Stimulated activated CD4-positive, alpha-beta T cell treated with anti-CD3 and anti-CD28 coated beads, TNF-alpha, amount 100 ng/mL, for 24 hours (primary cell): ENCODE measurements around the gene IFNA4.
"Not testable (repeated sequence)": the region's sequence is repeated elsewhere in the genome, so short reads cannot be mapped to it uniquely, and the experiment has no call there.

Experiments used
- DNase-seq, 3 experiments: peaks; one replicate each; pipeline ENCODE4 v3.0.0-alpha.2; 2020; ENCODE audit warnings: low read depth in 3 of 3

The IFNA4 gene

DNA sequence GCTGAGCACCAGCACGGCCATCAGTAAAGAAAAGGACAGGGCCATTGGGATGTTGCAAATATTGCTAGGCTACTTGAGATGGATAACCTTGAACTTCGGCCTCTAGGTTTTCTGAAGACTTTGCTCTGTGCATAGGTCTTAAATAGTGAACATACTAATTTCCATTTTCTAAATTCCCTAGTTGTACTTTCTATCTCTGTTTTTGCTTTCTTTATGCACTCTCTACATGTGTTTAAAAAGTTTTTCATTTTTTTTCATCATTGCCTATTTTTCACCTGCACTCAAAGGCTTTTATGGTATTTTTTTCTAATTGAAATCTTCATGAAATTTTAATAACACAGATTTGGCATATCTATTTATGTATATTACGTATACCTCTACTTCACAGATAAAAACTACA is at the start of gene IFNA4:
Gene IFNA4 (minus strand): TSS at position 101 of the 400 bp plus-strand sequence. CDS start 56 bp downstream, at position 45.
- DNase-seq, result not testable (repeated sequence)

DNA sequence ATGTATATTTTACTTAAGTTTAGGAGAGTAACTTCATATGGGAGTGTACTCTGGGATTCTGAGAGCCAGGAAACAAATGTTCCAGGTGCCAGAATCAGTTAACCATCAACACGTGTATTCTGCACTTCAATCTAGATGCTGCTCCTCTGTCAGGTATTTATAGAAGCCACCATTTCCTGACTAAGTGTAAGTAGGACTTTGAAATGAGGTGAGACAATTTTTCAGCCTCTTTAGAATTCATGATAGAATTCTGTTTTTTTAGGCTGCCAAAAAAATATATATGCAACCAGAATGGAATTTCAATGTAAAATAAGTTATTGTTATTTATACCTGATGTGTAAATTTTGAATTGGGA is 49.0 kb upstream of the IFNA4 start:
- DNase-seq, result not testable (repeated sequence)

DNA sequence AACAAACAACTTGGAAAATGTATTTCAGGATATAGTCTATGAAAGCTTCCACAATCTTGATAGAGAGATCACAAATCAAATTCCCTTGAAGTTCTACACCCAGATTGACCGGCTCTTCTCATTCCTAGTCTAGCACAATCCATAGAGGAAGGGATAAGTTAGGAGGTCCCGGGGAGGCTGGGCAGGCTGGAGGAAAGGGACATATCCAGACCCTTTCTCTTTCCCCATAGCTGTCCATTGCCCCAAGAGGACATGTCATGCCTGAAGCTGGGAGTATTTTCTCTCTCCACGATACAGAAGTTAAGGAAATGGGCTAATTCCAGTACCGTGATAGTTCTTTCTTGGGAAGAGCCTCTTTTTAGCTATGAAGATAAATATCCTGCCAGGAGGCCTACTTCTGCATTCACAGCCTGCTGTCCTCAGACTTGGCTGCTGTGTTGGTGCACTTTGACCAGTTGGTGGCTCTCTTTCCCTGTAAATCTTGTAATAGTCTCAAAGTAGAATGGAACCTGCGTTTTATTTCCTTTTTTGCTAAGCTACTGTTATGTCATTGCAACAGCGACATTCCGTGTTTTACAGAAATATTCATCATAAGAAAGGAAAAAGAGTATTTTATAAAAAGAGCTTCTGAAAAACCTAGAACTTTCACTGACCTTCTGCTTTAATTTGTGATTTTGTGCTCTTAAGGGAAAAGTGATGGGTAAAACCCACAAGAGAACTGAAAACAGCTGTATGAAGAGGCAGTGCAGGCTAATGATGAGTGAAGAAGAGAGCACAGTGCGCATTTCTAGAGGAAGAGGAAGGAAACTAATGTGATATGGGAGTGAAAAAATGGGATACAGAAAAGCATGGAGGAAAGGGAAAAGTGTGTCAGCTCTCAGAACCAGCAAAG is 48.3 kb upstream of the IFNA4 start:
- DNase-seq, result not testable (repeated sequence)

DNA sequence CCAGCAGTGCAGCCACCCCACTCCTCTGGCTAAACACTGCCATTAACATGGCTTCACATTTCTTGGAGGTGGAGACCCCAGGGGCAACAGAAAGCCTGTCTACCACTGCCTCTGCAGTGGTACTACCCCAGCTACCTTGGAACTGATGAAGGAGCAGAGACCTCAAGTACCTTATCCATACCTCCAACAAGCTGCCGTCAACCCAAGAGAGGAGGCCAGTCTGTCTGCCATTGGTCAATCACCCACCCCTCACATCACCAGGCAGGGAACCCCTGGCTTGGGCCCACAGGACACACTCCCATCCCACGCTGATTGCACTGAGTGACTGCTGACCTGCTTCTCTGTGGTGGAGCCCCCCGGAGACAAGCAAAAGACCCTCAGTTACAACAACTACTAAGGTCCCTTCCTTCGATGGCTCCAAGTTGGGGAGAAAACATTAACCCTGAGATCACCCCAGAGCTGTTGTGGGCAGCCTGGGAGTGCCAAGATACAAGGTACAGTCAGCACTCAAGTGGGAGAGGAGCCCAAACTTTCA is 46.8 kb upstream of the IFNA4 start:
- no peak for DNase-seq

DNA sequence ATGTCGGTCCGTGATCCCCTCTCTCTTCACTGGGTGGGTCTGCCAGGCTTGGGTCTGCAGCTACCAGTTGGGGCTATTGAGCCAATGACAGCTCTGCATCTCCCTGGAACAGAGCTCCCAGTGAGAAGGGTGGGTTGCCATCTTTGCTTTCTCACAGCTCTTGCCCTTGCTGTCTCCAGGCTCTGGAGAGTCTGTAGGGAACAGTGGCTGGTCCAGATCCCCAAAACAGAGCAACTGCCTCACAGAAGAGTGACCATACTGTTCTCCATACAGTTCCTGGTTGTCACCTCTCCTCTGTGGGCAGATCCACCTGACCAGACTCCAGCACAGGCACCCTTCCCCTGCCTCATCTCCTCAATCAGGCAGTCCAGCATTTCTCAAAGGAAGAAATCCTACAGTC is 45.9 kb upstream of the IFNA4 start:
- DNase-seq, result no peak

DNA sequence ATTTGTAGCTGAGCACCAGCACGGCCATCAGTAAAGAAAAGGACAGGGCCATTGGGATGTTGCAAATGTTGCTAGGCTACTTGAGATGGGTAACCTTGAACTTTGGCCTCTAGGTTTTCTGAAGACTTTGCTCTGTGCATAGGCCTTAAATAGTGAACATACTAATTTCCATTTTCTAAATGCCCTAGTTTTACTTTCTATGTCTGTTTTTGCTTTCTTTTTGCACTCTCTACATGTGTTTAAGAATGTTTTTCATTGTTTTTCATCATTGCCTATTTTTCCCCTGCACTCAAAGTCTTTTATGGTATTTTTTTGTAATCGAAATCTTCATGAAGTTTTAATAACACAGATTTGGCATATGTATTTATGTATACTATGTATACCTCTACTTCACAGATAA is 40.7 kb upstream of the IFNA4 start, which contains the start of gene IFNA17:
Gene IFNA17 (minus strand): TSS at position 101 of the 400 bp plus-strand sequence. CDS start 49 bp downstream, at position 52.
- DNase-seq, result no peak

DNA sequence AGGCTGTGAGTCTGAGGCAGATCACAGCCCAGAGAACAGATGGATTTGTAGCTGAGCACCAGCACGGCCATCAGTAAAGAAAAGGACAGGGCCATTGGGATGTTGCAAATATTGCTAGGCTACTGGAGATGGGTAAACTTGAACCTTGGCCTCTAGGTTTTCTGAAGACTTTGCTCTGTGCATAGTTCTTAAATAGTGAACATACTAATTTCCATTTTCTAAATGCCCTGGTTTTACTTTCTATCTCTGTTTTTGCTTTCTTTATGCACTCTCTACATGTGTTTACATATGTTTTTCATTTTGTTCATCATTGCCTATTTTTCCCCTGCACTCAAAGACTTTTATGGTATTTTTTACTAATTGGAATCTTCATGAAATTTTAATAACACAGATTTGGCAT is 29.8 kb upstream of the IFNA4 start, which contains the start of gene IFNA16:
Gene IFNA16 (minus strand): TSS at position 101 of the 400 bp plus-strand sequence. CDS start 6 bp downstream, at position 95.
- DNase-seq, result not testable (repeated sequence)

DNA sequence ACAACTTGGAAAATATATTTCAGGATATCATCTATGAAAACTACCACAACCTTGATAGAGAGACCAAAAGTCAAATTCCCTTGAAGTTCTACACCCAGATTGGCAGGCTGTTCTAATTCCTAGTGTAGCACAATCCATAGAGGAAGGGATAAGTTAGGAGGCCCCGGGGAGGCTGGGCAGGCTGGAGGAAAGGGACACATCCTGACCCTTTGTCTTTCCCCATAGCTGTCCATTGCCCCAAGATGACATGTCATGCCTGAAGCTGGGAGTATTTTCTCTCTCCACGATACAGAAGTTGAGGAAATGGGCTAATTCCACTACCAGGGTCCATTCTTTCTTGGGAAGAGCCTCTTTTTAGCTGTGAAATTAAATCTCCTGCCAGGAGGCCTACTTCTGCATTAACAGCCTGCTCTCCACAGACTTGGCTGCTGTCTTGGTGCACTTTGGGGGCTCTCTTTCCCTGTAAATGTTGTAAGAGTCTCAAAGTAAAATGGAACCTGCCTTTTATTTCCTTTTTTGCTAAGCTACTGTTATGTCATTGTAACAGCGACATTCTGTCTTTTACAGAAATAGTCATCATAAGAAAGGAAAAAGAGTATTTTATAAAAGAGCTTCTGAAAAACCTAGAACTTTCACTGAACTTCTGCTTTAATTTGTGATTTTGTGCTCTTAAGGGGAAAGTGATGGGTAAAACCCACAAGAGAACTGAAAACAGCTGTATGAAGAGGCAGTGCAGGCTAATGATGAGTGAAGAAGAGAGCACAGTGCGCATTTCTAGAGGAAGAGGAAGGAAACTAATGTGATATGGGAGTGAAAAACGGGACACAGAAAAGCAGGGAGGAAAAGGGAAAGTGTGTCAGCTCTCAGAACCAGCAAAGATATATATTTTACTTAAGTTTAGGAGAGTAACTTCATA is 26.3 kb upstream of the IFNA4 start:
- not testable (repeated sequence) for DNase-seq

DNA sequence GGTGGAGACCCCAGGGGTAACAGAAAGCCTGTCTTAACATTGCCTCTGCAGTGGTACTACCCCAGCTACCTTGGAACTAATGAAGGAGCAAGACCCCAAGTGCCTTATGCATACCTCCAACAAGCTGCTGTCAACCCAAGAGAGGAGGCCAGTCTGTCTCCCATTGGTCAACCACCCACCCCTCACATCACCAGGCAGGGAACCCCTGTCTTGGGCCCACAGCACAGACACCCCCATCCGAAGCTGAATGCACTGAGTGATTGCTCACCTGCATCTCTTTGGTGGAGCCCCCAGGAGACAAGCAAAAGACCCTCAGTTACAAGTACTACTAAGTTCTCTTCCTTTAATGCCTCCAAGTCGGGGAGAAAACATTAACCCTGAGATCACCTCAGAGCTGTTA is 24.8 kb upstream of the IFNA4 start:
- not testable (repeated sequence) for DNase-seq

DNA sequence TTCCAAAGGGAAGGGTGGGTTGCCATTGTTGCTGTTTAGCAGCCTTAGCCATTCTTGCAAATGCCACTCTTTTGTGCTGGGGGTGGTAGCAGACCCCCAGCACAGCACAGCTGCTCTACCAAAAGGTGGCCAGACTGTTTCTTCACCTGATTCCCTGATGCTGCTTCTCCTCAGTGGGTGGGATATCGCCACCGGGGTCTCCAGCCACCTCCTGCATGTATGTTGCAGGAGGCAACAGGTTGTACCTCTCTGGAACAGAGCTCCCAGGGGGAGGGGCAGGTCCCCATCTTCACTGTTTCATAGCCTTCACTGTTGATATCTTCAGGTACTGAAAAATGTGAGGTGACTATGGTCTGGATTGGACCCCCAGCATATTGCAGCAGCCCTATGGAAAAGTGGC is 23.4 kb upstream of the IFNA4 start:
- not testable (repeated sequence) for DNase-seq

DNA sequence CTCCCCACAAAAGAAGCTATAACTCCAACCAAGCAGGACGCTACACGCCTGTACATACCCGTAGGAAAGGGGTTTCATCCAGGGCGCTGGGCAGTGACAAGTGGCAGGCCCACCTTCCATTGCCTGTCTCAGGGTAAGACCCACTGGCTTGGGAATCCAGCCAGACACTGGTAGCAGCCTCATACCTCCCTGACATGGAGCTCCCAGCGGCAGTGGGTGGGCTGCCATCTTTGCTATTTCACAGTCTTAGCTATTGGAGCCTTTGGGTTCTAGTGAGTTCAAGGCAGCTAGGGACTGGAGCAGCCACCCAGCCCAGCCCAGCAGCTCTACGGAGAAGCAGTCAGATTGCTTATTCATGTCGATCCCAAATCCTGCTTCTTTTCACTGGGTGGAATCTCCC is 22.9 kb upstream of the IFNA4 start:
- DNase-seq, result no peak

DNA sequence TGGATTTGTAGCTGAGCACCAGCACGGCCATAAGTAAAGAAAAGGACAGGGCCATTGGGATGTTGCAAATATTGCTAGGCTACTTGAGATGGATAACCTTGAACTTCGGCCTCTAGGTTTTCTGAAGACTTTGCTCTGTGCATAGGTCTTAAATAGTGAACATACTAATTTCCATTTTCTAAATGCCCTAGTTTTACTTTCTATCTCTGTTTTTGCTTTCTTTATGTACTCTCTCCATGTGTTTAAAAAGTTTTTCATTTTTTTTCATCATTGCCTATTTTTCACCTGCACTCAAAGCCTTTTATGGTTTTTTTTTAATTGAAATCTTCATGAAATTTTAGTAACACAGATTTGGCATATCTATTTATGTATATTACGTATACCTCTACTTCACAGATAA is 19.7 kb upstream of the IFNA4 start, which contains the start of gene IFNA10:
Gene IFNA10 (minus strand): TSS at position 101 of the 400 bp plus-strand sequence. CDS start 46 bp downstream, at position 55.
- not testable (repeated sequence) for DNase-seq

DNA sequence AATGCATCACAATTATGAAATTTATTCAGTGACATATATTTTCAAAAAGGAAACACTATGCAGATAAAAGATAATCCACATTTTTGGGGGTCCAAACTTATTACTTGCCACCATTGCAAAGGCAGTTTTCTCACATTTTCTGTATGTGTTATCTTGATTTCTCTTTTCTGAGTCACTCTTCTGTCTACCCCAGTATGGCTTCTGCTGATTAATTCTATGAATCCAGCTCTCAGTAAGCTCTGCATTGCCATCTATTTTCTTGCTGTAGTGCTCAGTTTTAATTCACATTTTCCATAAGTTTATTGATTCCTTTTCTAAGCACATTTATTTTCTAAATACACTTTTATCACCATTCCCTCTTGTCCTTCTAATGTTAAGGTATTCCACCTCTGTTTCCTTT is 17.8 kb upstream of the IFNA4 start:
- DNase-seq, result no peak

DNA sequence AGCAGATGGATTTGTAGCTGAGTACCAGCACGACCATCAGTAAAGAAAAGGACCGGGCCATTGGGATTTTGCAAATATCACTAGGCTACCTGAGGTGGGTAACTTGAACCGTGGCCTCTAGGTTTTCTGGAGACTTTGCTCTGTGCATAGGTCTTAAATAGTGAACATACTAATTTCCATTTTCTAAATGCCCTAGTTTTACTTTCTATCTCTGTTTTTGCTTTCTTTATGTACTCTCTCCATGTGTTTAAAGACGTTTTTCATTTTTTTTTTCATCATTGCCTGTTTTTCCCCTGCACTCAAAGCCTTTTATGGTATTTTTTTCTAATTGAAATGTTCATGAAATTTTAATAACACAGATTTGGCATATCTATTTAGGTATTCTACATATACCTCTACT is 14.7 kb upstream of the IFNA4 start, which contains the start of gene IFNA7:
Gene IFNA7 (minus strand): TSS at position 101 of the 400 bp plus-strand sequence. CDS start 40 bp downstream, at position 61.
- DNase-seq, result not testable (repeated sequence)

DNA sequence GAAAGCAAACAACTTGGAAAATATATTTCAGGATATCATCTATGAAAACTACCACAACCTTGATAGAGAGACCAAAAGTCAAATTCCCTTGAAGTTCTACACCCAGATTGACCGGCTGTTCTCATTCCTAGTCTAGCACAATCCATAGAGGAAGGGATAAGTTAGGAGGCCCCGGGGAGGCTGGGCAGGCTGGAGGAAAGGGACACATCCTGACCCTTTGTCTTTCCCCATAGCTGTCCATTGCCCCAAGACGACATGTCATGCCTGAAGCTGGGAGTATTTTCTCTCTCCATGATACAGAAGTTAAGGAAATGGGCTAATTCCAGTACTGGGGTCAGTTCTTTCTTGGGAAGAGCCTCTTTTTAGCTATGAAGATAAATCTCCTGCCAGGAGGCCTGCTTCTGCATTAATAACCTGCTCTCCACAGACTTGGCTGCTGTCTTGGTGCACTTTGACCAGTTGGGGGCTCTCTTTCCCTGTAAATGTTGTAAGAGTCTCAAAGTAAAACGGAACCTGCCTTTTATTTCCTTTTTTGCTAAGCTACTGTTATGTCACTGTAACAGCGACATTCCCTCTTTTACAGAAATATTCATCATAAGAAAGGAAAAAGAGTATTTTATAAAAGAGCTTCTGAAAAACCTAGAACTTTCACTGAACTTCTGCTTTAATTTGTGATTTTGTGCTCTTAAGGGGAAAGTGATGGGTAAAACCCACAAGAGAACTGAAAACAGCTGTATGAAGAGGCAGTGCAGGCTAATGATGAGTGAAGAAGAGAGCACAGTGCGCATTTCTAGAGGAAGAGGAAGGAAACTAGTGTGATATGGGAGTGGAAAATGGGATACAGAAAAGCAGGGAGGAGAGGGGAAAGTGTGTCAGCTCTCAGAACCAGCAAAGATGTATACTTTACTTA is 7.7 kb upstream of the IFNA4 start:
- DNase-seq, result peak in 2 of 3 experiments; percentile 25 to 27

DNA sequence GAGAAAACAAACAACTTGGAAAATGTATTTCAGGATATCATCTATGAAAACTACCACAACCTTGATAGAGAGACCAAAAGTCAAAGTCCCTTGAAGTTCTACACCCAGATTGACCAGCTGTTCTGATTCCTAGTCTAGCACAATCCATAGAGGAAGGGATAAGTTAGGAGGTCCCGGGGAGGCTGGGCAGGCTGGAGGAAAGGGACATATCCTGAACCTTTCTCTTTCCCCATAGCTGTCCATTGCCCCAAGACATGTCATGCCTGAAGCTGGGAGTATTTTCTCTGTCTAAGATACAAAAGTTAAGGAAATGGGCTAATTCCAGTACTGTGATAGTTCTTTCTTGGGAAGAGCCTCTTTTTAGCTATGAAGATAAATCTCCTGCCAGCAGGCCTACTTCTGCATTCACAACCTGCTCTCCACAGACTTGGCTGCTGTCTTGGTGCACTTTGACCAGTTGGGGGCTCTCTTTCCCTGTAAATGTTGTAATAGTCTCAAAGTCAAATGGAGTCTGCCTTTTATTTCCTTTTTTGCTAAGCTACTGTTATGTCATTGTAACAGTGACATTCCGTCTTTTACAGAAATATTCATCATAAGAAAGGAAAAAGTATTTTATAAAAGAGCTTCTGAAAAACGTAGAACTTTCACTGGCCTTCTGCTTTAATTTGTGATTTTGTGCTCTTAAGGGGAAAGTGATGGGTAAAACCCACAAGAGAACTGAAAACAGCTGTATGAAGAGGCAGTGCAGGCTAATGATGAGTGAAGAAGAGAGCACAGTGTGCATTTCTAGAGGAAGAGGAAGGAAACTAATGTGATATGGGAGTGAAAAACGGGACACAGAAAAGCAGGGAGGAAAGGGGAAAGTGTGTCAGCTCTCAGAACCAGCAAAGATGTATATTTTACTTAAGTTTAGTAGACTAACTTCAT is 4.3 kb downstream of the IFNA4 start:
- not testable (repeated sequence) for DNase-seq

DNA sequence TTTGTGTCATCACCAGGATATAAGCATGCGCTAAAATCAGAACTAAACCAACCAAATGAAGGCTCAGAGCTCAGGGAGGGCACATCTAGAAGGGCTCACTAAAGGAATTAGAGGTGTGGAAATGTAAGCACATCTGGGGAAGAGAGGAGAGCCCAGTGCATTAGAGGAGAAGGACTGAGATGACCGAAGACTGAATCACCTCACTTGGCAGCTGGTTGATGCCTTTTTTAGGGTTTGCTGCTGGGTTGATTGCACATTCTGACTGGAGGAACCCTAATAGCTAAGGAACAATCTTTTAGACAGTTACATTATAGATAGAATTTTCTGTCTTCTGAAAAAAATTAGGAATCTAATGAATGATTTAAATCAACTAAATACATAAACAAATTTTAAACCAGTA is 12.7 kb downstream of the IFNA4 start:
- DNase-seq, result no peak

DNA sequence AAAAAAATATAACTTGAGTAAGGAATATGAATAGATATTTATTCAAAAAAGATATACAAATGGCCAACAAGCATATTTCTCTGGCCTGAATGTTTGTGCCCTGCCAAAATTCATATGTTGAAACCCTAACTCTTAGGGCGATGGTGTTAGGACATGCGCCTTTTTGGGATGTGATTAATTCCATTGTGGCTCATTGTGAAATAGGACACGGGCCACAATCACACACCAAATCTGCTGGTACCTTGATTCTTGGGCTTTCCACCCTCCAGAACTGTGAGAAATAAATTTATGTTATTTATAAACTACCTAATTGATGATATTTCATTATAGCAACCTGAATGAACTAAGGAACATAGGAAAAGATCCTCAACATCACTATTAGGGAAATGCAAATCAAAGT is 15.2 kb downstream of the IFNA4 start:
- no peak for DNase-seq

DNA sequence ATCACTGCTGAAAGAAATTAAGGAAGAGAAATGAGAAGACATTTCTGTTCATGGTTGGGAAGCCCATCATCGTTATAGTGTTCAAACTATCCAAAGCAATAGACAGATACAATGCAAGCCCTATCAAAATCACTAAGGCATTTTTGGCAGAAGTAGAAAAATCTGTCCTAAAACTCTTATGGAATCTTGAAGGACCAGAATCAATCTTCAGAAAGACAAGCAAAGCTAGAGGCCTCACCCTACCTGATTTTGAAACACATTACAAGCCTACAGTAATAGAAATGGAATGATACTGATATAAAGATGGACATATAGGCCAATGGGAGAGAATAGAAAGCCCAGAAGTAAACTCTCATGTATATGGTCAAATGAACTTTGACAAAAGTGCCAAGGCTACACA is 16.0 kb downstream of the IFNA4 start:
- DNase-seq, result no peak
